ENCODE data around the gene JAK3.

DNA sequence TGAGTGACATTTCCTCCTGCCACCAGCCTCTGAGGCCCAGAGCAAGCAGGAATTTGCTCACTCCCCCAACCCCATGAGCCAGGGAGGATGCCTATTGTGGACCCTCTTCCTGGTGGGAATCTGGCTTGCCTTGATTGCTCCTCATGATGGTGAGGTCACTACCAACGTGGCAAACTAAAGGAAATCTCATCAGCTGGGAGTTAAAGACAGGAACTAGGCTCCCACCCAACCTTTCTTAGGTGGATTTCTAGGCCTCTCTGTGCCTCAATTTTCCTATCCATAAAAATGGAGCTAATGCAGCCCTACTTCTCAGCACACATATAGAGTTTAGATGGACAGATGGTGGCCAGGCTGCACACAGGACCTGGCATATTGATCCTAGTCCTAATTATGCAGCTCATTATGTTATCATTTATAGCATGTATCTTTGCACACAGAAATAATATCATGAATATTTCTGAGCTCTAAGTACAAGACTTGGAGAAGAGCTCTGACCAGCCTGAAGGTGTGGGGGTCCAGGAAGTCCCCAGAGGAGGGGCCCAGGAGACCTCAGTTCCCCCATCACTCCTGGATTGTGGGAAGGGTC, 50.9 kb downstream of the JAK3 start:
- no peak for TF ChIP-seq EP300 (IDR thresholded peaks at IDR 0.05; ENCODE audit: borderline replicate concordance)
- TF ChIP-seq, protein P1, sequence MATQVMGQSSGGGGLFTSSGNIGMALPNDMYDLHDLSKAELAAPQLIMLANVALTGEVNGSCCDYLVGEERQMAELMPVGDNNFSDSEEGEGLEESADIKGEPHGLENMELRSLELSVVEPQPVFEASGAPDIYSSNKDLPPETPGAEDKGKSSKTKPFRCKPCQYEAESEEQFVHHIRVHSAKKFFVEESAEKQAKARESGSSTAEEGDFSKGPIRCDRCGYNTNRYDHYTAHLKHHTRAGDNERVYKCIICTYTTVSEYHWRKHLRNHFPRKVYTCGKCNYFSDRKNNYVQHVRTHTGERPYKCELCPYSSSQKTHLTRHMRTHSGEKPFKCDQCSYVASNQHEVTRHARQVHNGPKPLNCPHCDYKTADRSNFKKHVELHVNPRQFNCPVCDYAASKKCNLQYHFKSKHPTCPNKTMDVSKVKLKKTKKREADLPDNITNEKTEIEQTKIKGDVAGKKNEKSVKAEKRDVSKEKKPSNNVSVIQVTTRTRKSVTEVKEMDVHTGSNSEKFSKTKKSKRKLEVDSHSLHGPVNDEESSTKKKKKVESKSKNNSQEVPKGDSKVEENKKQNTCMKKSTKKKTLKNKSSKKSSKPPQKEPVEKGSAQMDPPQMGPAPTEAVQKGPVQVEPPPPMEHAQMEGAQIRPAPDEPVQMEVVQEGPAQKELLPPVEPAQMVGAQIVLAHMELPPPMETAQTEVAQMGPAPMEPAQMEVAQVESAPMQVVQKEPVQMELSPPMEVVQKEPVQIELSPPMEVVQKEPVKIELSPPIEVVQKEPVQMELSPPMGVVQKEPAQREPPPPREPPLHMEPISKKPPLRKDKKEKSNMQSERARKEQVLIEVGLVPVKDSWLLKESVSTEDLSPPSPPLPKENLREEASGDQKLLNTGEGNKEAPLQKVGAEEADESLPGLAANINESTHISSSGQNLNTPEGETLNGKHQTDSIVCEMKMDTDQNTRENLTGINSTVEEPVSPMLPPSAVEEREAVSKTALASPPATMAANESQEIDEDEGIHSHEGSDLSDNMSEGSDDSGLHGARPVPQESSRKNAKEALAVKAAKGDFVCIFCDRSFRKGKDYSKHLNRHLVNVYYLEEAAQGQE (IDR thresholded peaks at IDR 0.05; ENCODE audit: low read depth): no peak
- TF ChIP-seq YY1 (IDR thresholded peaks at IDR 0.05; ENCODE audit: low read depth): no peak
